GM19193 (cell line): ENCODE results near the gene PRR7.

Source experiments
- POLR2A ChIP-seq: IDR thresholded peaks from 4 replicates; pipeline ENCODE4 v1.6.1; 2011; ENCODE audit not compliant: insufficient read depth, insufficient read length; ENCODE audit errors: extremely low read depth

Gene PRR7

DNA sequence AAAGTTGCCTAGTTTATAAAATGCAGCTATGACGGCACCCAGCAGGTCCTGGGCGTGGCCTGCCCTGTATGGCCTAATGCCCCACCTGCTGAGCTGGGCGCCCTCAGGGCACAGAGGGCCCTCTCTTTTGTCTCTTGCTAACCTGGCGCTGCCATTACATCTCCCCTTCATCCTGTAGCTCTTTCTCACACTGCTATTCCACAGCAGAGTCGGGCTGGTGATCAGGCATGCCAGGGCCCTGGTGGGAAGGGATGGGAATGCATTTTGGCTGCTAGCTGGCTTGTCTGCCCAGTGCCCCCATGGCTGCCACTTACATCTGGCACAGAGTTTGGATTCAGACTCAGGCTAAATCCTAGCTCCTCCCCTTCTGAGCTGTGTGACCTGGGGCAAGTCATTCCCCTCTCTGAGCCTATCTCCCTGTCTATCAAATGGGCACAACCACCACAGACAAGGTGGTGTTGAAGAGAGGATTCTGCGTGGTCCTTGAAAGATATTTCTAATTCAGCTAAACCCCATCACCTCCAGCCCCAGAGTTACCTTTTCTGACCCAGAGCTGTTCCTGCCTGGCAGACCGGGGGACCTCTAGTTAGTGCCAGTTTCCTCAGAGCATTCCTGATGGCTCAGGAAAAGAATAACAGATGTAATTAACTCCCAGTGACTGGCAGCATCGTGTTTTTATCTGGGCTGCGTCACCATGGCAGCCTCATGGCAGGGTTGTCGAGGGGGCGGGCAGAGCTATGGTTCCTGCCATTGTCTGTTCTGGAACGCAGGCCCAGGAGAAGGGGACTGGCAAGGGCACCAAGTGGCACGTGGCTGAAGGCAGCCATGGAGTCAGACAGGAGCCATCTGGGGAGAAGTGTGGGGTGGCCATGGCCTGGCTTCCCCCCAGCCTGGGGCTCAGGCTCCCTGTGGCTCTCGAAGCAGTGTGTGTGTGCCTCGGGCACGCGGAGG, 6.3 kb downstream of the PRR7 start:
- no peak for TF ChIP-seq POLR2A

DNA sequence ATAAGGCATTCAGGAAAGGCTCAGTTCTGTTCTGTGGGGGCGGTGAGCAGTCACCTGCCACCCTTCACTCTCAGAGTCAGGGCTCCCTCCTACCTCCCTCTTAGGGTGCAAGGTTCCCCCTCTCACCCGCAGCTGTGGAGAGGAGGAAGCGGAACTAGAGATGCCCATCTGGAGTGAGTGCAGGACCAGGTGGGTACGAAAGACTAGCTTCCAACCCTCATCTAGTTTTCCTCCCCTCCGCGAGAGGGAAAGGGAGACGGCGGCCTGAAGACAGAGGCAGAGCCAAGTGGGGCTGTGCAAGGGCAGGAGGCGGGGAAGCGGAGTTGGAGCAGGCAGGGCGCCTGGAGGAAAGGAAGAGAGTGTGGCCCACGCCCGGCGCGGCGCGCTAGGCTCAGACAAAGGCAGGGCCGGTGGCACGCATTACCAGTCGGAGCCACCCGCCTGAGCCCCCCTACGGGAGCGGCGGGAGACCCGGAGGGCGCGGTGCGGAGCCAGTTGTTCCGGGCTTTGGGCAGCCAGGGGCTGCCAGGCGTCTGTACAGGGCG, 7.3 kb downstream of the PRR7 start:
- TF ChIP-seq POLR2A, result no peak

DNA sequence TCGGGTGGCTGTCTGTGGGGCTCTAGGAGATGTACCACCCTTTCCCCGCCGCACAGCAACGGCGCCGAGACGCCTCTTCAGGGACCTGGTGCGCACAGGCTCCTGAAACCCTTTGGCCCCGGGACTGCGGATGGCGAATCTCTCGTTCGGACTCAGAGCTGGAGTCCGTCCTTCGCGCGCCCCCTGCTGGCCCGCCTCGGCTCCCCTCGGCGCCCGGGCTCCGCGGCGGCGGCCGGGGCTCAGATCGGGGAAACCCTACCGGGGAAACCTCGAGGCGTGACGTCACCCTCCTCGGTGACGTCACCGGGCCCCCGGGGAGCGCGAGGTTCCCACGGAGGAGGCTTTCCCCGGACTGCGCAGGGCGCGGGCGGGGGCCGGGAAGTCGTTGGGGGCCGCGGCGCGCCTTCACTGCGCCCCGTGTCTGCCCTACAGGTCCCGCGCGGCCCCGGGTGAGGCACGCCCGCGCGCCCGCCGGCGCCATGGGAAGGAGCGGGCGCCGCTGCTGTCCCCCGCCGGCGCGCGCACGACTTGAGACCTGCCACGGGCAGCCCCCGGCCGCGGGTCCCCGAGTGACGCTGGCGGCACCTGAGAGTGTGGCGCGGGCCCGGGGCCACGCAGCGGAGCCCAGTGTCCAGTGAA, 7.9 kb downstream of the PRR7 start:
- TF ChIP-seq POLR2A, result peak; percentile 18

DNA sequence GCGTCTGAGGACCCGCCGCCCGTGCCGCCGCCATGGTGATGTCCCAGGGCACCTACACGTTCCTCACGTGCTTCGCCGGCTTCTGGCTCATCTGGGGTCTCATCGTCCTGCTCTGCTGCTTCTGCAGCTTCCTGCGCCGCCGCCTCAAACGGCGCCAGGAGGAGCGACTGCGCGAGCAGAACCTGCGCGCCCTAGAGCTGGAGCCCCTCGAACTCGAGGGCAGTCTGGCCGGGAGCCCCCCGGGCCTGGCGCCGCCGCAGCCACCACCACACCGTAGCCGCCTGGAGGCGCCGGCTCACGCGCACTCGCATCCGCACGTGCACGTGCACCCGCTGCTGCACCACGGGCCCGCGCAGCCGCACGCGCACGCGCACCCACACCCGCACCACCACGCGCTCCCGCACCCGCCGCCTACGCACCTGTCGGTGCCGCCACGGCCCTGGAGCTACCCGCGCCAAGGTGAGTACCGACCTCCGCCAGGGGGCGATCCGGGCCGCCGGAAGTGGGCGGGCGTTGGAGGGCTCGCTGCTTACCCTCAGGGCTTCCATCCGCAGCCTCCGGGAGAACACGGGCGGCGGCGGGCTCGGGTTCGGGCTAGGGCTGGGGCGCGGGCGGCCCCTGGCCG, 8.5 kb downstream of the PRR7 start:
- peak; percentile 55 for TF ChIP-seq POLR2A

DNA sequence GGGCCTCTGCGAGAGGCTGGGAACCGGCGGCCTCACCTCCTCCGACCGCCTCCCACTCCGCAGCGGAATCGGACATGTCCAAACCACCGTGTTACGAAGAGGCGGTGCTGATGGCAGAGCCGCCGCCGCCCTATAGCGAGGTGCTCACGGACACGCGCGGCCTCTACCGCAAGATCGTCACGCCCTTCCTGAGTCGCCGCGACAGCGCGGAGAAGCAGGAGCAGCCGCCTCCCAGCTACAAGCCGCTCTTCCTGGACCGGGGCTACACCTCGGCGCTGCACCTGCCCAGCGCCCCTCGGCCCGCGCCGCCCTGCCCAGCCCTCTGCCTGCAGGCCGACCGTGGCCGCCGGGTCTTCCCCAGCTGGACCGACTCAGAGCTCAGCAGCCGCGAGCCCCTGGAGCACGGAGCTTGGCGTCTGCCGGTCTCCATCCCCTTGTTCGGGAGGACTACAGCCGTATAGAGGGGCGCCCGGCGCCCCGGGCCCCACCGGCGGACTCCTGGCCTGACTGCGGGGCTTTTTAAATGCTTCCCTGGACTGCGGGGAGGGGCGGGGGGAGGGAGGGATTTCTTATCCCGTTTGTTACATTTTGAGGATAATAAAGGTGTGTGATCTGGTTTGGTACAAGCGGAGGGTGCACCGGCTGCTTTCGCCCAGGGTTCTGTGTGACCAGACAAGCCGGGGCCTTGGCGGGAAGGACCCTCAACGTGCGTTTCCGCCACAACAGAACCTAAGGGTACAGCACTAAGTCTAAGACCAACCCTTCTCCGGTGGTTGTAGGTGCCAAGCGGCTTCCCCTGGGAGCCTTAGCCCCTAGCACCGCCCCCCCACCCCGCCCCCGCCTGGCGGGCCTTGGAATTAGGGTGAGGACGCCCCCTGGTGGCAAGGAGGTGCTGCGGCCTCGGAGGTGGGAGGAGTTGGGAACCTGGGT, 9.3 kb downstream of the PRR7 start:
- TF ChIP-seq POLR2A, result no peak

DNA sequence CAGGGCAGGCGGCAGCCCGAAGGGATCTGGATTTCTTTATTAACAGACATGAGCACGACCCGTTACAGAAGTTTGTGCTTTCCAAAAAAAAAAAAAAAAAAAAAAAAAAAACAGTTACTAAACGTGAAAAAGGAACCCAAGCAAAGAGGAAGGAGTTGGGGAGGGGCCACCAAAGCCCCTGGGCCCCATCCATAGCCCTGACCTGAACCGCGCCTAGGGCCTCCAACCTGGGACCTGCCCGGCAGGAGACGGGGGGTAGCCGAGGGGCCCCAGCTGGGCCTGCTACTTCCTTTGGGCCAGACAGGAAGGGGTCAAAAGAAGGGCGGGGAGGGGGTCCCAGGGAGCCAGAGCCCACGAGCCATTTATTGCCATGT, 10.0 kb downstream of the PRR7 start:
- no peak for TF ChIP-seq POLR2A

DNA sequence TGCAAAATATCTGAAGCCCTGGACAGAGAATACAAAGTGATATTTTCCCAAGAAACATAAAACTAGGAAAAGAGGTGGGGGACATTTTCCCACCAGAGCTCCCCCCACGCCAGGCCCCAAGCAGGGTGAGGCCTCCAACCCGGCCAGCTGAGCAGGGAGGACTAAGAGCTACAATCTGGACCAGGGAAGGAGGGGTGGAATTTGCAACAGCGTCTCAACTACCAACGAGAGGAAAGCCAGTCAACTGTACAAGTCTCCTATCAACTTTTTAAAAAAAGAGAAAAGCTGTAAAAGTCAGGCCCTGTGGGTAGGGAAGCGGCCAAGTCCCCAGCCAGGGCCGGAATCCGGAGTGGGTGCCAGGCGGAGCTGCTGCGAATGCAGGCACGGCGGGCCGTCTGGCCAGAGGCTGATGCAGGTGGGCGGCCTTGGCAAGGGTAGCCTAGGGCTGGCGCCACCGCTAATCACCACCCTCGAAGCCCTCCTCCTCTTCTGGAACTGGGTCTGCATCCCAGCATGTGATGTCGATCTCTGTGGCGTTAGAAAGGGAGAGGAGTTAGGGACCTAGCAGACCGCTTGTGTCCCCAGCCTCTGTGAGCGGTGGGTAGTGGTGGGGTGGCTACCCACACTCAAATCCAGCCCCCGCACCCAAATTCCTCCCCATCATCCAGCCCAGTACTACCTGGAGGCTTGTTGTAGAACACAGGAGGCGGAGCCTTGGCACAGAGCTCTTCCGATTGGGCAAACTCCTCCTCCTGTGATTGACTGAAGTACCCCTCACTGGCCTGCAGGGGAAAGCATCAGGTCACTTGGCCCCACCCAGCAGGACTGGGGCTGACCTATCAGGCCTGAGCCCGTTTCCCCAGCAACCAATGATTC, 10.6 kb downstream of the PRR7 start:
- no peak for TF ChIP-seq POLR2A

DNA sequence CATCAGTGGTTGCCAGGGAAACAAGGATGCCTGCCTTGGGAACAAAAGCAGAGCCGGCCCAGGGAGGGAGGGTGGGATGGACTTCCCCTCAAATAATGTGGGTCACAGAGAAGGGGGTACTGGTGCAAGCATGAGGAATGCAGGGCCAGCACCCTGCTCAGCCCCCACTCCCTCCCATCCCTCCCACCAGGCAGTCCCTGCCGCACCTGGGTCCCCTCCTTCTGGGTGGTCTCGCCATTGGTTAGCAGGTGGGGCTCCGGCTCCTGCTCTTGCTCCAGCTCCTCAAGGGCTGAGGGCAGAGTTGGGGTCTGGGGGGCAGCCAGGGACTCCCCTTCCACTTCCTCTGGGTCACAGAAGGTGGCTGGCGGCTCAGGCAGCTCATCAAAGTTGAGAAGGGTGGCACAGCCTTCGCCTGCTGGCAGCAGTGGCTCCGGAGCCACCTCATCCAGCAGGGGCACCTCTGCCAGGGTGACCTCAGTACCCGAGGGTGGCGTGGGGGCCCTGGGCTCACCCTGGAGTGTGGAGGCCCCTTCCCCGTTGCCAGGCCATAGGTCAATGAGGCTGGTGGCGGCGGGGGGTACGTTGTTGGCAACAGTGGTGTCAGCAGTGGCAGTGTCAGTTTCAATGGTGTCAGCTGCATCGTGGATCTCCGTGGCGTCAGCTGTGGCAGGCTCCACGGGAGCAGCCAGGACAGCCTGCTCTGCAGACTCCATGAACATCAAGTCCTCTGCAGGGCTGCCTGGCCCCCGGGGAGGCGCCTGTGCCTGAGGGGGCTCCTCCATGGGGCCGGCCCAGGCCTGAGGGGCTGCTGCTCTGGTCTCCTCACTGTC, 11.5 kb downstream of the PRR7 start:
- TF ChIP-seq POLR2A, result no peak

DNA sequence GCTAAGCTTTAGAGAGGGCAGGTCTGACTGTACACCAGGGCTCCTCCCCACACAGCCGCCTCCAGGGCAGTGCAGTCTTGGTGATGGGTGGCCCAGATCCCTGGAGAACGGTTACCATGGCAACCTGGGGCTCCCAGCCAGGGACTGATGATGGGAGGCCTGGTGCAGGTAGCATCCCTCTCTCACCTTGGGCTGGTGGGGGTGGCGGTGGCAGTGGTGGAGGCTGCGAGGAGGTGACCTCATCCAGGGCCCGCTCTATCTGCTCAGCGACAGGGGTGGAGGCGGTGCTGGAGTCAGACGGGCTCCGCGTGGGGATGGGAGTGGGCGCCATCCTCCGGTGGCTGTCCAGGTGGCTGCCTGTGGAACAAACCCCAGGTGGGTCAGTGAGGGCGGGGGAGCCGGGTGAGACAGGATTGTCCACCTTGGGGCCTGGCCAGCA, 12.3 kb downstream of the PRR7 start:
- no peak for TF ChIP-seq POLR2A

DNA sequence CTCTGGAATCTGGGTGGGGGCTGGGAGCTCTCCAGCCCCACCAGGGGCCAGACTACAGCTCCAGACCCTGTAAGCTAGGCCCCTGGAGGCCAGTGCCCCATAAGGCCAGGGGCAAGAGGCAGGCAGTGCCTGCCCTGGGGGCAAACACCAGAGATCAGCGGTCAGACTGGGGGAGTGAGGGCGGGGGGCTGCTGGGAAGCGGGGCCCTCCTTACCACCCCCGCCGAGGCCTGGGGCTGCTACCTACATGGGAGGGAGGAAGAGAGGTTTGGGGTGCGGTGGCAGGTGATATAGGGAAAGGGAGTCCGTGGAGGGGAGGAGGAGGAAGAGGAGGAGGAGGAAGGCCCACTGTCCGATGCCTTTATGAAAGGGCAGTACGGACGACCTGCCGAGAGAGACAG, 12.7 kb downstream of the PRR7 start:
- no peak for TF ChIP-seq POLR2A

DNA sequence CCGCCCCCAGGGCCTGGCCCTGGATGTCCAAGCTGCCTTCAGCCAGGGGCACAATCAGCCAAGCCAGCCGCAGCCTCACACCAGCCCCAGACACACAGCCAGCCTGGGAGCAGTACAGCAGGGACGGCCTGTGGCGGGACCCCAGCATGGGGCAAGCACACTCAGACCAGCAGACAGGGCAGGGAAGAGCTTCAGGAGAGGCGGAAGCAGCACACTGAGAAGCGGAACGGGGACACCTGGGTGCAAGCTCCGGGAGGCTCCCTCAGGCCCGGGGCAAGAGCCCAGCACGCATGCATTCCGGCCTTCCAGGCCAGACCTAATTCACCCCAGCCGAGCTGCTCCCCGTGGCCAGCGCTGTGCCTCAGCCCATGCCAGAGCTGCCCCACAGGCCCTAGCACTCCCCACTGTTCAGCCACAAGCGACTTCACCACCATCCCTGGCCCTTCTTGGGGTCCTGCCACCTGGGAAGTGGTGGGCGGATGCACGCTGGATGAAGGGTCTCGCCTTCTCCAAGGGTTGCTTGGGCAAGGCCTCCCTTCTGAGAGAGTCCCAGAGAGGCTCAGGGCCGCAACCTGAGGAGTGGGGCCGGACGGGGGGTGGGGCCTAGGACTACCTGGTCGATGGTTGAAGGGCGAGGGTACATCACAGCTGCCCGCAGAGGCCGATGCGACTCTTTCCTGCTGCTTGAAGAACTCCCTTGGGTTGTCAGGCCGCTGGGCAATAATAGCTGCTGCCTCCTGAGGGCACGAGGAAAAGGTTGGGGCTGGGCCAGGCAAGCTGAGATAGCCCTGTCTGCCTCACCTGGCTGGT, 13.4 kb downstream of the PRR7 start:
- no peak for TF ChIP-seq POLR2A
